ENCODE data around the gene DDX5. TPM values are rescaled to one million over a fixed set of nuclear protein-coding genes. Genes with fewer than 3 reads are reported as not detected.

DDX5 gene
- total RNA-seq, 2 donors from 2014 or later, result 889 to 3,042 TPM

- DNase-seq (ENCODE audit: low spot score), result no peak
- TF ChIP-seq, protein P1, sequence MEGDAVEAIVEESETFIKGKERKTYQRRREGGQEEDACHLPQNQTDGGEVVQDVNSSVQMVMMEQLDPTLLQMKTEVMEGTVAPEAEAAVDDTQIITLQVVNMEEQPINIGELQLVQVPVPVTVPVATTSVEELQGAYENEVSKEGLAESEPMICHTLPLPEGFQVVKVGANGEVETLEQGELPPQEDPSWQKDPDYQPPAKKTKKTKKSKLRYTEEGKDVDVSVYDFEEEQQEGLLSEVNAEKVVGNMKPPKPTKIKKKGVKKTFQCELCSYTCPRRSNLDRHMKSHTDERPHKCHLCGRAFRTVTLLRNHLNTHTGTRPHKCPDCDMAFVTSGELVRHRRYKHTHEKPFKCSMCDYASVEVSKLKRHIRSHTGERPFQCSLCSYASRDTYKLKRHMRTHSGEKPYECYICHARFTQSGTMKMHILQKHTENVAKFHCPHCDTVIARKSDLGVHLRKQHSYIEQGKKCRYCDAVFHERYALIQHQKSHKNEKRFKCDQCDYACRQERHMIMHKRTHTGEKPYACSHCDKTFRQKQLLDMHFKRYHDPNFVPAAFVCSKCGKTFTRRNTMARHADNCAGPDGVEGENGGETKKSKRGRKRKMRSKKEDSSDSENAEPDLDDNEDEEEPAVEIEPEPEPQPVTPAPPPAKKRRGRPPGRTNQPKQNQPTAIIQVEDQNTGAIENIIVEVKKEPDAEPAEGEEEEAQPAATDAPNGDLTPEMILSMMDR (IDR thresholded peaks at IDR 0.05), result no peak
- H3K9me3 ChIP-seq, result no peaks in the 10 kb centered on the region
- no peaks in the 10 kb centered on the region for H3K36me3 ChIP-seq
- H3K4me3 ChIP-seq, result no peak overlapping the region
- H3K27ac ChIP-seq, result no peak overlapping the region
- ATAC-seq (ENCODE audit: insufficient number of reproducible peaks, low FRiP score, low read depth), result no peak
- no peaks in the 10 kb centered on the region for H3K27me3 ChIP-seq (replicated peaks; ENCODE audit: insufficient read depth)
- peaks cover 0 to 4% of the 10 kb centered on the region in 2 donors for H3K4me1 ChIP-seq (ENCODE audit: control insufficient read depth in 1 of 2, low read depth in 2 of 2)
These were observed 49.9 kb downstream of the DDX5 start for GRCh38 chr17:64455993-64456885.

GRCh38 chr17:64449545-64449944, 56.5 kb downstream of the DDX5 start:
- ATAC-seq (ENCODE audit: insufficient number of reproducible peaks, low FRiP score, low read depth), result no peak

GRCh38 chr17:64448665-64449512, 57.2 kb downstream of the DDX5 start, which contains the start of gene MILR1:
MILR1 (plus strand) TSS chr17:64449115; CDS start chr17:64449169, 54 bp downstream.
- H3K4me3 ChIP-seq, result peak within 1 kb of the TSS; percentile 15

More at GRCh38 chr17:64449545-64449944, 56.5 kb downstream of the DDX5 start:
- no peaks in the 10 kb centered on the region for H3K9me3 ChIP-seq
- DNase-seq (ENCODE audit: low spot score), result no peak
- no peaks in the 10 kb centered on the region for H3K27me3 ChIP-seq (replicated peaks; ENCODE audit: insufficient read depth)
- H3K36me3 ChIP-seq, result no peaks in the 10 kb centered on the region
- peak overlapping the region in 1 of 2 donors; percentile 34 for H3K27ac ChIP-seq
- no peaks in the 10 kb centered on the region for H3K4me1 ChIP-seq (ENCODE audit: control insufficient read depth in 1 of 2, low read depth in 2 of 2)
- peak overlapping the region; percentile 15 for H3K4me3 ChIP-seq
- TF ChIP-seq, protein P1 (IDR thresholded peaks at IDR 0.05), result no peak

More at GRCh38 chr17:64448665-64449512, 57.2 kb downstream of the DDX5 start, which contains the start of gene MILR1:
- Histone ChIP-seq H3K27ac (peak within 1 kb of the TSS in 1 of 2 donors; percentile 34), H3K27me3 (replicated peaks; ENCODE audit: insufficient read depth) (no peaks in the 10 kb centered on the region), H3K9me3 (no peaks in the 10 kb centered on the region), H3K4me1 (ENCODE audit: control insufficient read depth in 1 of 2, low read depth in 2 of 2) (no peaks in the 10 kb centered on the region), H3K36me3 (no peaks in the 10 kb centered on the region)
- TF ChIP-seq, protein P1 (IDR thresholded peaks at IDR 0.05), result no peak
- no peak for DNase-seq (ENCODE audit: low spot score)
- no peak for ATAC-seq (ENCODE audit: insufficient number of reproducible peaks, low FRiP score, low read depth)

Other genes starting within 250 kb of the DDX5 start
- 10 to 100 TPM; 27.5 to 70.7 TPM for gene TEX2, start 243.0 kb downstream of the DDX5 start, total RNA-seq
- gene PECAM1, start 115.4 kb downstream of the DDX5 start, total RNA-seq, result 100 to 1,000 TPM in 1 of 2 donors, 10 to 100 TPM in 1; 82.7 to 113 TPM
- gene MILR1, start 57.2 kb downstream of the DDX5 start, total RNA-seq, result 10 to 100 TPM; 10.0 to 28.8 TPM
- gene POLG2, start 9.2 kb downstream of the DDX5 start, total RNA-seq, result 10 to 100 TPM in 1 of 2 donors, 1 to 10 TPM in 1; 3.2 to 22.1 TPM
- 10 to 100 TPM; 39.2 to 65.1 TPM for gene CEP95, start 688 bp upstream of the DDX5 start, total RNA-seq
- 10 to 100 TPM; 30.5 to 39.8 TPM for gene SMURF2, start 156.0 kb upstream of the DDX5 start, total RNA-seq

All from thoracic aorta (tissue), 2 donors.